GM19238 (cell line): ENCODE measurements around the gene POLR3C.
"Not testable (repeated sequence)": the region's sequence is repeated elsewhere in the genome, so short reads cannot be mapped to it uniquely, and the experiment has no call there.

Source experiments
- DNase-seq: peaks from one replicate; pipeline ENCODE4 v3.0.0; 2011; ENCODE audit warnings: low spot score; ENCODE audit not compliant: insufficient read length

Gene POLR3C

GRCh38 chr1:145818095-145818494 lies 5.9 kb upstream of the POLR3C start:
- not testable (repeated sequence) for DNase-seq

GRCh38 chr1:145822779-145823331 lies 1.1 kb upstream of the POLR3C start:
- DNase-seq, result not testable (repeated sequence)

- DNase-seq, result no peak
Observed at GRCh38 chr1:145824499-145824842, 471 bp downstream of the POLR3C start.

GRCh38 chr1:145826030-145826429 lies 2.0 kb downstream of the POLR3C start:
- no peak for DNase-seq

- no peak for DNase-seq
Observed at GRCh38 chr1:145827966-145828365, 4.0 kb downstream of the POLR3C start.

- DNase-seq, result no peak
Observed at GRCh38 chr1:145828367-145829026, 4.5 kb downstream of the POLR3C start.

DNA sequence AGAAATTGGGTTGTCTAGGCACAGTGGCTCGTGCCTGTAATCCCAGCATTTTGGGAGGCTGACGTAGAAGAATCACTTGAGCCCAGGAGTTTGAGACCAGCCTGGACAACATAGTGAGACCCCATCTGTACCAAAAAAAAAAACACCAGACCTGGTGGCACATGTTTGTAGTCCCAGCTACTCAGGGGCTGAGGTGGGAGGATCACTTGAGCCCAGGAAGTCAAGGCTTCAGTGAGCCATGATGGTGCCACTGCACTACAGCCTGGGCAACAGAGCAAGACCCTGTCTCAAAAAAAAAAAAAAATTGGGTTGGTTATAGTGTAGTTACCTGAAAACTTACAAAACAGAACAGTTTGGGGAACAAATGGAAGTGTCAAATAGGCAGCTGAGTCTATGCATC lies 6.8 kb downstream of the POLR3C start:
- not testable (repeated sequence) for DNase-seq

DNA sequence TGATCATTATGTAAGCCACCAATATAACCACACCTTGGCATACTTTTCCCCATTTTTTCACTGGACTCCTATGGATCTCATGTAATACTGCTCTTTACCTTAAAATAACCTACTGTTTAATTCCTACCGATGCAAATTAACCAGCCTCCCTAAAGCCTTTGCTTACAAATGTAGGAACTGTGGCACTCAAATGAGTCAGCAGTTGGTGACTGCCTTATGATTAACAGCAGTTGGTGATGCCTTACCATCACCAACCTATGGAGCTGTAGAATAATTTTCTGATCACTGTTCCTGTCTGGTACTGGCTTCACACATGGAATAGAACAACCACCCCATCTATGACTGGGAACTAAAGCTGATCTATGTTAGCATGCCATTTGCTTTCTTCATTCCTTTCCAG lies 13.7 kb downstream of the POLR3C start:
- DNase-seq, result no peak

GRCh38 chr1:145843031-145843430 lies 19.0 kb downstream of the POLR3C start:
- DNase-seq, result no peak

- peak; percentile 51 for DNase-seq
Observed at GRCh38 chr1:145845144-145845513, 21.1 kb downstream of the POLR3C start.

- peak; percentile 81 for DNase-seq
Observed at GRCh38 chr1:145845514-145846161, 21.6 kb downstream of the POLR3C start, which contains the start of gene NUDT17. NUDT17 (plus strand) TSS chr1:145845630; CDS start chr1:145845641, 11 bp downstream.

- peak; percentile 46 for DNase-seq
Observed at GRCh38 chr1:145846201-145846612, 22.2 kb downstream of the POLR3C start.

DNA sequence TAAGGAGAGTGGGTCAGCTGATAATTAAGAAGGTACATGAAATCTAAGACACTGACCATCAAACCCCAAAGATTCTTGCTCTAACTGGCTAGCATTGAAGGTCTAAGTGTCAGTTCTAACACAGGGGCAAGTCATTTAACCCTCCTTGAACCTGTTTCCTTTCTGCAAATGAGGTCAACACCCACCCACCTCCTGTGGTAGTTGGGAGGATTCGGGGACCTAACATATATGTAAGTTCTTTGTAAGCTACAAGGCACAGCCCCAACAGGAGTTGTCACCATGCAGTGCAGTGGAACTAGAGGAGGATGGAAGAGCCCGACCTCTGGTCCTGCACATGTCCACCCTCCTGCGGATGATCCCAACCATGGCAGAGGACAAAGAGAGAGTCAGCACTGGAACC lies 23.8 kb downstream of the POLR3C start:
- DNase-seq, result no peak

DNA sequence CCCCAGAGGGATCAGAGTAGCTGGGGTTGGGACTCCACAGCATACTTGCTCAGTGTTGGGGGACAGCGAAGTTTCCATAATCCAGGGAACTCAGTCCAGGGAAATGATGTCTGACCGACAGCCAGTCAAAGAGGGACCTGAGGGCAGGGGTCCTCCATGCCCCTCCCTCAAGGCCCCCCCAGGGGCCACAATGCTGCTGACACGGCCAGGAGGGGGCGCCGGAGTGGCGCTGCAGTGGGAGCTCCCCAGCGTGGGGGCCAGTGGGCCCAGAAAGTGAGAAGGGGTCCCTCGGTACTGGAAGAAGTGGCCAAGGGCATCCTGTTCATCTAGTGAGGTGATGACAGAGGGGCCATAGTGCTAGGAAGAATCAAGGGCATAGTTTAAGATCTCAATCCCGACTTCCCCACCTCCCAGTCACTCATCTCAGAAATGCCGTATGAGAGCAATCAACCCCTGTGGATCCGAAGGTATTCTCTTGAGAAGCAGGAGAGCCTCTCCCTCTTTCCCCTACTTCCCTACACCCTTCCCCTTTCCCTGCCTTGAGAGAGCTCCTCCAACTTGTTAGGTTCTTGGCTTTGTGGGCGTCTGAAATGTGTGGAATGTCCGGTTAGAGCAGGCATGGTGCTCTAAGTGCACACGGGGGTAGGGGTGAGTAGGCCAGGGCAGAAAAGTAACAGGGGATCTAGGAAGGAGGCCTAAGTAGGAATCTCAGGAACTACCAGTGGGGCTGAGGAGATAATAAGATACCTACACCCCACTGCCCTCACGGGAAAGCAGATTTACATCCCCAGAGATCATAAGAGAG lies 25.6 kb downstream of the POLR3C start:
- DNase-seq, result no peak

GRCh38 chr1:145855426-145855948 lies 31.5 kb downstream of the POLR3C start:
- DNase-seq, result no peak

- DNase-seq, result no peak
Observed at GRCh38 chr1:145857170-145857569, 33.2 kb downstream of the POLR3C start.

- peak; percentile 61 for DNase-seq
Observed at GRCh38 chr1:145858238-145858900, 34.4 kb downstream of the POLR3C start.

GRCh38 chr1:145858901-145859490 lies 35.0 kb downstream of the POLR3C start, which contains the start of gene PIAS3:
PIAS3 (minus strand) TSS chr1:145859081; CDS start chr1:145858990, 91 bp downstream.
- peak; percentile 94 for DNase-seq

- peak; percentile 84 for DNase-seq
Observed at GRCh38 chr1:145859491-145860023, 35.6 kb downstream of the POLR3C start.

DNA sequence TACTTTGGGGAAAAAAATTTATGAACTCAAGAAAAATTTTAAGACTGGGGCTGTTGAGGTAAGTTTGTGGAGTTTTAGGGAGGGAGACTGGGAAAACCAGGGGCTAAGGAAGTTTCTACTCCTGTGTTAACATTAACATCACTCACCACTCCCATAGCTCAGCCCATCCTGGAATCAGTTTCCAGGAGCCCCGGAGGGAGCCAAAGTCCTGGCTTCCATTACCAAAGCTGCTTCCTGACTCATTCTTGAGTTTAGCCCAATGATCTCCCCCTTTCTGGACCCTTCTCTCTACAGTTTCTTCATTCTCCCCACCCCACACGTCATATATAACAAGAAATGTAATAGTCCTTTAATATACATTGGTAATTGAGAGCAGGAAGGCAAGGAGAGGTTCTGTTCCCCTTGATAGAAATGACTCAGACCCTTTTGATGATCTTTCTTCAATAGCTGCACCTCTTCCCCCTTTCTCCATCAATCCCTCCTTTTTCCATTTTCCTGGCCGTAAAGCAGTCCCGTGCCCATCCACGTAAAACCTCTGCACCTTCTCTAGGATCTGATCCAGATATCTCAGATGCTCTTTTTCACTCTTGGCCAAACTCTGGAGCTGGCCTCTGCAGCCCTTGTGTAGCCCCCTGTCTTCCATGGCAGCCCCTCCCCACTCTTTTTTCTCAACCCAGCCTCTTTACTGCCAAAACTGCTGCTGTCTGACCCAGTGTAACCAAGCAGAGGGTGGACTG lies 39.5 kb downstream of the POLR3C start:
- DNase-seq, result no peak
